SK-N-SH (cell line): ENCODE data around the gene PLA2G6. TPM values are rescaled to one million over a fixed set of nuclear protein-coding genes. Genes with fewer than 3 reads are reported as not detected.

Source experiments
- CTCF ChIA-PET: fragments of 300-600, 350-600 bp; formaldehyde crosslinking; extraction: SDS; loops from one replicate; lab custom pipeline; 2021; lab: Yijun Ruan, JAX
- POLR2A ChIA-PET: fragments of 350-600 bp; sonication (Branson Sonifier 250); formaldehyde crosslinking; extraction: SDS; loops from one replicate; lab custom pipeline; 2020; ENCODE audit warnings: antibody characterized with exemption, inconsistent platforms; lab: Yijun Ruan, JAX
- DNase-seq: peaks from one replicate; pipeline ENCODE4 v3.0.0; 2012
- H2AFZ ChIP-seq: fragments of 200-600 bp; sonication (generic); 2 replicates; pipeline ENCODE4 v1.8.1; 2016; ENCODE audit warnings: antibody characterized with exemption, mild to moderate bottlenecking, low read depth
- H3F3A ChIP-seq: fragments of 200-600 bp; sonication (generic); replicated peaks from 2 replicates; pipeline ENCODE3; 2016; ENCODE audit warnings: antibody characterized with exemption, mild to moderate bottlenecking; ENCODE audit not compliant: insufficient read depth
- H3K27ac ChIP-seq, 2 experiments: fragments of 200-500 bp in 1 of 2; fragments of 200-600 bp in 1 of 2; sonication (Bioruptor generic) in 1 of 2; sonication (generic), shearing (Covaris generic) in 1 of 2; 2 replicates each; pipeline versions ENCODE4 v1.5.1 to v1.6.1; 2014 to 2016; ENCODE audit warnings: low read depth in 2 of 2, inconsistent platforms in 1 of 2, low read length in 1 of 2, mild to moderate bottlenecking in 1 of 2, mixed read lengths in 1 of 2
- H3K27me3 ChIP-seq: fragments of 200-600 bp; sonication (generic), shearing (Covaris generic); 2 replicates; pipeline ENCODE4 v1.6.1; 2016; ENCODE audit warnings: mixed run types; ENCODE audit not compliant: insufficient read depth
- H3K36me3 ChIP-seq, 2 experiments: fragments of 200-500 bp in 1 of 2; fragments of 200-600 bp in 1 of 2; sonication (Bioruptor generic) in 1 of 2; sonication (generic) in 1 of 2; replicated peaks in 1 of 2; 2 replicates each; pipeline versions ENCODE3 to v1.5.1; 2014 to 2016; ENCODE audit warnings: low read length in 1 of 2, mild to moderate bottlenecking in 1 of 2; ENCODE audit not compliant: insufficient read depth in 2 of 2, control insufficient read depth in 1 of 2
- H3K4me1 ChIP-seq, 2 experiments: fragments of 200-500 bp in 1 of 2; fragments of 200-600 bp in 1 of 2; sonication (Bioruptor generic) in 1 of 2; sonication (generic), shearing (Covaris generic) in 1 of 2; 2 replicates each; pipeline versions ENCODE4 v1.5.1 to v1.6.1; 2014 to 2016; ENCODE audit warnings: low read depth in 1 of 2, low read length in 1 of 2, mixed run types in 1 of 2; ENCODE audit not compliant: insufficient read depth in 2 of 2, control insufficient read depth in 1 of 2
- H3K4me2 ChIP-seq: fragments of 200-600 bp; sonication (generic), shearing (Covaris generic); 2 replicates; pipeline ENCODE4 v1.6.1; 2017; ENCODE audit warnings: mixed run types
- H3K4me3 ChIP-seq, 2 experiments: fragments of 200-500 bp in 1 of 2; fragments of 200-600 bp in 1 of 2; sonication (Bioruptor generic) in 1 of 2; sonication (generic), shearing (Covaris generic) in 1 of 2; 2 replicates each; pipeline versions ENCODE4 v1.5.1 to v1.8.1; 2014 to 2016; ENCODE audit warnings: low read depth in 2 of 2, inconsistent platforms in 1 of 2, low read length in 1 of 2, mild to moderate bottlenecking in 1 of 2, mixed read lengths in 1 of 2, moderate library complexity in 1 of 2
- H3K79me2 ChIP-seq: fragments of 200-600 bp; sonication (generic); 2 replicates; pipeline ENCODE4 v1.8.1; 2017; ENCODE audit warnings: mild to moderate bottlenecking; ENCODE audit not compliant: insufficient read depth
- H3K9ac ChIP-seq: fragments of 200-600 bp; sonication (generic); 2 replicates; pipeline ENCODE4 v1.6.1; 2017; ENCODE audit warnings: mixed run types
- H3K9me2 ChIP-seq: fragments of 200-600 bp; sonication (generic); 2 replicates; pipeline ENCODE4 v1.6.1; 2017; ENCODE audit warnings: mixed run types
- H3K9me3 ChIP-seq: fragments of 200-600 bp; sonication (generic); 2 replicates; pipeline ENCODE4 v1.6.1; 2017; ENCODE audit warnings: mixed run types, mild to moderate bottlenecking, moderate library complexity
- H4K20me1 ChIP-seq: fragments of 200-600 bp; sonication (generic); 2 replicates; pipeline ENCODE4 v1.6.1; 2017; ENCODE audit warnings: mild to moderate bottlenecking, mixed run types; ENCODE audit not compliant: insufficient read depth
- CHD2 ChIP-seq: fragments of 150-350 bp; IDR thresholded peaks from 2 replicates; pipeline ENCODE4 v1.6.1; 2018; ENCODE audit warnings: low read length; ENCODE audit not compliant: partially characterized antibody
- FOXJ3 ChIP-seq: sonication (generic); formaldehyde crosslinking; IDR thresholded peaks from 2 replicates; pipeline ENCODE4 v1.5.1; 2020; ENCODE audit warnings: mild to moderate bottlenecking, missing genetic modification reagents
- GABPA ChIP-seq: IDR thresholded peaks from 2 replicates; pipeline ENCODE4 v1.4.0; 2012; ENCODE audit warnings: low read depth, mild to moderate bottlenecking
- GATA2 ChIP-seq: sonication (generic); formaldehyde crosslinking; IDR thresholded peaks from 2 replicates; pipeline ENCODE4 v1.5.0; 2020; ENCODE audit warnings: mild to moderate bottlenecking, missing genetic modification reagents
- MAX ChIP-seq: IDR thresholded peaks from 2 replicates; pipeline ENCODE4 v1.4.0; 2012; ENCODE audit warnings: low read depth
- MEF2A ChIP-seq: IDR thresholded peaks from 2 replicates; pipeline ENCODE4 v1.4.0; 2012; ENCODE audit warnings: low read depth, borderline replicate concordance
- RCOR1 ChIP-seq: fragments of 150-350 bp; IDR thresholded peaks from 2 replicates; pipeline ENCODE4 v1.6.1; 2017; ENCODE audit warnings: antibody characterized with exemption, low read length
- REST ChIP-seq: IDR thresholded peaks from 2 replicates; pipeline ENCODE4 v1.6.1; 2012; ENCODE audit warnings: mild to moderate bottlenecking, low read depth, low read length, moderate library complexity
- SIN3A ChIP-seq: IDR thresholded peaks from 2 replicates; pipeline ENCODE4 v1.6.1; 2012; ENCODE audit warnings: low read depth, mild to moderate bottlenecking, low read length, moderate library complexity, borderline replicate concordance
- SMC3 ChIP-seq: IDR thresholded peaks from 2 replicates; pipeline ENCODE4 v1.6.1; 2012; ENCODE audit warnings: low read depth, low read length, improper control_type of control experiment
- TAF1 ChIP-seq: IDR thresholded peaks from 2 replicates; pipeline ENCODE4 v1.6.1; 2012; ENCODE audit warnings: low read depth, mild to moderate bottlenecking, low read length, moderate library complexity, borderline replicate concordance
- USF1 ChIP-seq: IDR thresholded peaks from 2 replicates; pipeline ENCODE4 v1.4.0; 2012; ENCODE audit warnings: low read depth, borderline replicate concordance
- ZBTB33 ChIP-seq: IDR thresholded peaks from 2 replicates; pipeline ENCODE4 v1.4.0; 2012; ENCODE audit warnings: low read depth, borderline replicate concordance
- WGBS: methylation state at CpG from one replicate; pipeline ENCODE4 v1.1.6; 2017; ENCODE audit warnings: low lambda C conversion rate; 5-methylcytosine and 5-hydroxymethylcytosine counted together
- polyA plus RNA-seq, 3 experiments: library from polyadenylated mRNA; depleted of rRNA; stranded (reverse); fragments of >200 nt; gene quantifications; 2 replicates each; pipeline ENCODE4 v1.2.3, GENCODE V29; 2012

Gene PLA2G6
- polyA plus RNA-seq, 1 of the 3 experiments (the other 2 are of a cell fraction): 10.5 TPM

GRCh38 chr22:38167988-38168407 lies 13.6 kb downstream of the PLA2G6 start:
- H3K27ac ChIP-seq: no peak overlapping the region
- H3K36me3 ChIP-seq: no peaks in the 10 kb centered on the region
- no peaks in the 10 kb centered on the region for H3K79me2 ChIP-seq
- no peaks in the 10 kb centered on the region for H3F3A ChIP-seq
- no peak overlapping the region for H3K4me2 ChIP-seq
- H3K9ac ChIP-seq: no peak overlapping the region
- H4K20me1 ChIP-seq: no peaks in the 10 kb centered on the region
- TF ChIP-seq GATA2 (CRISPR knock-in tag): no peak
- no peak for TF ChIP-seq ZBTB33
- no peak for TF ChIP-seq MEF2A
- TF ChIP-seq REST: no peak
- TF ChIP-seq RCOR1: no peak
- TF ChIP-seq SIN3A: no peak
- TF ChIP-seq TAF1: no peak
- TF ChIP-seq MAX: no peak
- no peak for TF ChIP-seq FOXJ3 (CRISPR knock-in tag)
- TF ChIP-seq CHD2: no peak
- TF ChIP-seq USF1: no peak
- no peak for TF ChIP-seq SMC3
- no peak for TF ChIP-seq GABPA
- TF ChIP-seq, all 33 proteins: peak for 0
- Histone ChIP-seq H3K4me3 (no peak overlapping the region), H3K9me2 (no peaks in the 10 kb centered on the region), H3K9me3 (no peaks in the 10 kb centered on the region), H2AFZ (no peak overlapping the region), H3K27me3 (no peaks in the 10 kb centered on the region), H3K4me1 (peaks cover 0 to 32% of the 10 kb centered on the region in 2 experiments; a peak in 1 of 4 replicates)
- DNase-seq: no peak
- CTCF ChIA-PET: interaction anchor here (0.8 to 1.1 kb wide), 2 partner anchors 10 to 22 kb away, joined by 3 read pairs; no protein-coding TSS in a partner anchor
- WGBS: 81% methylated on average over 5 of the region's 7 CpGs
- POLR2A ChIA-PET: no interaction called here
